ENCODE measurements around the gene PTCH2. TPM values are rescaled to one million over a fixed set of nuclear protein-coding genes. Genes with fewer than 3 reads are reported as not detected.
A peak's percentile ranks its signal among the peaks of the same experiment; 100 is the strongest.

Gene PTCH2
- total RNA-seq, 2 experiments from 2014 or later: 0.61 to 0.62 TPM

DNA sequence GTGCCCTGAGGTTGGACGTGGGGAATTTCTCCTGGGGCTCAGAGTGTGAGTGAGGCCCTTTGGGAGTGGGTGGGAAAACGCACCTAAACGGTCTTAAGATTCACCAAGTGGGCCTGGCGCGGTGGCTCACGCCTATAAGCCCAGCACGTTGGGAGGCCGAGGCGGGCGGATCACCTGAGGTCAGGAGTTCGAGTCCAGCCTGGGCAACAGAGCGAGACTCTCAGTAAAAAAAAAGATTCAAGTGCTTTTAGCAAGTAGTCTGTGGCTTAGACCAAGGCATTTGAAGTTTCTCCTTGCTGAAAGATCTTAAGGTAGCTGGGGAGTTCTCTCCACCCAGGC lies 66.4 kb downstream of the PTCH2 start:
- DNase-seq: no peak
- peak overlapping the region; percentile 81 for H3K27ac Mint-ChIP-seq
- ChIA-PET POLR2A (interaction anchor here (1.7 to 5.4 kb wide), 13 partner anchors 11 to 235 kb away, joined by 7 to 70 read pairs (median 17); partner anchors contain the start of genes BEST4, BTBD19, DYNLT4 and EIF2B3), CTCF (interaction anchor here (1.9 to 2.5 kb wide), 2 partner anchors 9 to 24 kb away, joined by 13 to 32 read pairs; partner anchors contain the start of genes BEST4 and PLK3)
- H3K4me1 Mint-ChIP-seq (ENCODE audit: low read depth): peaks cover 42% of the 10 kb centered on the region
- no peaks in the 10 kb centered on the region for H3K27me3 Mint-ChIP-seq
- H3K4me3 Mint-ChIP-seq: peak overlapping the region; percentile 83
- intact Hi-C loops (cut with micrococcal nuclease): no loop called here
- H3K36me3 Mint-ChIP-seq: peaks cover 59% of the 10 kb centered on the region
- no peaks in the 10 kb centered on the region for H3K9me3 Mint-ChIP-seq

DNA sequence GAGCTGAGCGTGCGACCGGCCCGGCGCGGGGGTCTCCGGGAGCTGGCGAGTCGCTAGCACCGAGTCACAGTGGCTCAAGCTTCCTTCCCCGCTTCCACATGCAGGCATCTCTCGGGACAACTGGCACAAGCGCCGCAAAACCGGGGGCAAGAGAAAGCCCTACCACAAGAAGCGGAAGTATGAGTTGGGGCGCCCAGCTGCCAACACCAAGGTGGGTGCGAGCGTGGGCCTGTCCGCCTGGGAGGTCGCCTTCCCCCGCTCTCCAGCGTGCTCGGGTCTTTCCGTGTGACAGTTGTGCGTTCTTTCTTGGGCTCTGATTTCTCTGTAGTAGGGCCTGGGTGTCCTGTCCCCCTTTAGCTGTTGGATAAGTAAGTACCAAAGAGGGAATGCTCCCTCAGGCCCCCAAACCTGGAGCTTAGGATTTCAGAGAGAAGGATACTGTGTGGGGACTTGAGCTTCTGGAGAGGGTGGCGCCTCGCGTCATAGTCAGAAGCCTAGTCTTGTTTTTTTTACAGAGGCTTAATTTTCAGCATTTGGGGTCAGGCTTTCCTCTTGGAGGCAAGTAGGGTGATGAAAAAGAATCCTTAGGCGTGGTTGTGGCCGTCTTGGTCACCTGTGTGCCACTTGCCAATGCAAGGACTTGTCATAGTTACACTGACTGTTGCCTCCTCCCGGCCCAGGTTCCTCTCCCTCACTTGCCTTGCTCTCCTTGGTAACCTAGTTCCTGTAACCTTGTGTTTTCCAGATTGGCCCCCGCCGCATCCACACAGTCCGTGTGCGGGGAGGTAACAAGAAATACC lies 66.9 kb downstream of the PTCH2 start:
- Mint-ChIP-seq H3K4me1 (ENCODE audit: low read depth) (peaks cover 41% of the 10 kb centered on the region), H3K36me3 (peaks cover 53% of the 10 kb centered on the region), H3K4me3 (peak overlapping the region; percentile 83), H3K9me3 (no peaks in the 10 kb centered on the region), H3K27me3 (no peaks in the 10 kb centered on the region), H3K27ac (peak overlapping the region; percentile 81)
- ChIA-PET POLR2A (interaction anchor here (0.5 to 5.4 kb wide), 23 partner anchors 10 to 1986 kb away, joined by 3 to 70 read pairs (median 11); partner anchors contain the start of genes BEST4, BTBD19, DYNLT4 and EIF2B3), CTCF (interaction anchor here (0.9 to 2.5 kb wide), 6 partner anchors 10 to 49 kb away, joined by 3 to 32 read pairs (median 8); partner anchors contain the start of genes BEST4, PLK3 and RNU5D-1)
- peak; percentile 49 for DNase-seq
- intact Hi-C loops (cut with micrococcal nuclease): loop anchor here (1.0 to 2.0 kb wide), 4 partner anchors 8 to 45 kb away; partner anchors contain the start of genes DYNLT4, KIF2C and RNU5D-1

DNA sequence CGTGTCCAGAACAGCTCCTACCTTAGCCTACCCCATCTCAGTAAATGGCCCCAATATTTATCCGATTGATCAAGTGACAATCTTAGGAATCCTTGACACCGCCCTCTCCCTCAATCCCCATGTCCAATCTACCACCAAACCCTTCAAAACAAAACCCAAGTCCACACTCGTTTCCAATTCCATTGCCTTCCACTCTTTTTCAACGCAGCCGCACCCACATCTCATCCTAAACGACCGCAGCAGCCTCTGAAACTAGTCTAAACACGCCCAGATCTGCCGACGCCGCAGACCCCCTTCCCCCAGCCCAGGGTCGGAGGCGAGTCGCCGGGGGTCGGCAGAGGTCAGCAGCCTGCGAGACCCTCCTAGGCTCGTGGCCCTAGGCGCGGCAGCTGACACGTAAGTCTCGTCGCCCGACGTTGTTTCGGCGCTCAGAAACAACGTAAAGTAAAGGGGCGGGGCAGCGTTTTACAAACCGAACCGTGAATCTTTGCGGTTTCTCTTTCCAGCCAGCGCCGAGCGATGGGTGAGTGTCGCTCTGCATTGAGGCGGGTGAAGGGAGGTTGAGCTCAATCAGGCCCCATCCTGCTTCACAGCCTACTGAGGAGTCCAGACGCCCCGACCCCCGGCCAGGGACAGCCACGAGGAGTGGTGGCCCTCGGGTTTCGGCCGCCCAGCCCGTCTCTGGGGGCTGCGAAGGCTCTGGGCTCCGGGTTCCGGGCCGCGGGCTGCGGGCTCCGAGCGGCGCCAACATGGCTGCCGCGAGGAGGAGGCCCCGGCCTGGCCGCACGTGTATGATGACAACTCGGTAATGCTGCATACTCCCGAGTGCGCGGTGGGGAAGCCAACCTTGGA lies 67.7 kb downstream of the PTCH2 start, which contains the start of gene RPS8:
Gene RPS8 (plus strand): TSS at position 463 of the 852 bp plus-strand sequence. CDS start 57 bp downstream, at position 520.
- CTCF ChIA-PET: interaction anchor here (0.9 to 2.5 kb wide), 7 partner anchors 11 to 48 kb away, joined by 3 to 32 read pairs (median 4); partner anchors contain the start of genes BEST4, PLK3 and RNU5D-1
- peaks cover 45% of the 10 kb centered on the region for H3K36me3 Mint-ChIP-seq
- peak within 1 kb of the TSS; percentile 81 for H3K27ac Mint-ChIP-seq
- intact Hi-C loops (cut with micrococcal nuclease): loop anchor here (1.0 to 2.0 kb wide), 4 partner anchors 9 to 45 kb away; partner anchors contain the start of genes DYNLT4, KIF2C and RNU5D-1
- no peaks in the 10 kb centered on the region for H3K9me3 Mint-ChIP-seq
- DNase-seq: peak; percentile 94
- H3K27me3 Mint-ChIP-seq: no peaks in the 10 kb centered on the region
- H3K4me3 Mint-ChIP-seq: peak within 1 kb of the TSS; percentile 83
- POLR2A ChIA-PET: interaction anchor here (0.8 to 5.4 kb wide), 24 partner anchors 9 to 1125 kb away, joined by 3 to 70 read pairs (median 10); partner anchors contain the start of genes BEST4, BTBD19, DYNLT4 and EIF2B3
- H3K4me1 Mint-ChIP-seq (ENCODE audit: low read depth): peaks cover 38% of the 10 kb centered on the region

Other genes with a start within 250 kb of the PTCH2 start
- 1 to 10 TPM; 5.1 to 6.5 TPM for gene TMEM53, start 168.8 kb downstream of the PTCH2 start, total RNA-seq
- 100 to 1,000 TPM; 134 to 141 TPM for gene ARMH1, start 168.5 kb downstream of the PTCH2 start, total RNA-seq
- gene RNU5D-1, start 112.1 kb downstream of the PTCH2 start, total RNA-seq: not detected
- 100 to 1,000 TPM; 107 to 113 TPM for gene KIF2C, start 103.4 kb downstream of the PTCH2 start, total RNA-seq
- gene RPS8, start 67.7 kb downstream of the PTCH2 start, total RNA-seq: 1,000 to 10,000 TPM; 2,983 to 3,047 TPM
- gene BEST4, start 55.1 kb downstream of the PTCH2 start, total RNA-seq: 1 to 10 TPM; 1.1 to 1.3 TPM
- 10 to 100 TPM; 80.2 to 87.9 TPM for gene PLK3, start 42.9 kb downstream of the PTCH2 start, total RNA-seq
- under 1 TPM; 0.40 to 0.41 TPM for gene DYNLT4, start 35.9 kb downstream of the PTCH2 start, total RNA-seq
- 10 to 100 TPM; 35.2 to 38.6 TPM for gene BTBD19, start 34.7 kb downstream of the PTCH2 start, total RNA-seq
- 10 to 100 TPM; 41.9 to 44.8 TPM for gene EIF2B3, start 143.3 kb upstream of the PTCH2 start, total RNA-seq
- 10 to 100 TPM; 23.7 to 25.0 TPM for gene HECTD3, start 168.1 kb upstream of the PTCH2 start, total RNA-seq
- gene UROD, start 169.0 kb upstream of the PTCH2 start, total RNA-seq: 100 to 1,000 TPM; 105 to 106 TPM

Measured in activated CD4-positive, alpha-beta memory T cell treated with anti-CD3 and anti-CD28 coated beads for 36 hours (primary cell).